ACC112 (cell line): ENCODE data around the gene RHCG.
"Not testable (repeated sequence)": the region's sequence is repeated elsewhere in the genome, so short reads cannot be mapped to it uniquely, and the experiment has no call there.

ENCODE experiments used
- H2AFZ ChIP-seq: fragments of 200-600 bp; sonication (generic); one replicate; pipeline ENCODE4 v1.6.0; 2017; ENCODE audit warnings: antibody characterized with exemption, low read length; ENCODE audit not compliant: unreplicated experiment
- H3K27ac ChIP-seq: fragments of 200-600 bp; sonication (generic); 2 replicates; pipeline ENCODE4 v1.5.1; 2014; ENCODE audit warnings: low read depth, mild to moderate bottlenecking, antibody characterized with exemption, low read length, moderate library complexity
- H3K27me3 ChIP-seq: fragments of 200-600 bp; sonication (generic); 2 replicates; pipeline ENCODE4 v1.6.1; 2014; ENCODE audit warnings: mild to moderate bottlenecking, antibody characterized with exemption, low read length, moderate library complexity, mixed read lengths; ENCODE audit not compliant: insufficient read depth
- H3K36me3 ChIP-seq: fragments of 200-600 bp; sonication (generic); 2 replicates; pipeline ENCODE4 v1.6.1; 2016; ENCODE audit warnings: mild to moderate bottlenecking, antibody characterized with exemption, low read length, moderate library complexity, mixed read lengths; ENCODE audit not compliant: insufficient read depth
- H3K4me1 ChIP-seq: fragments of 200-600 bp; sonication (generic); one replicate; pipeline ENCODE4 v1.6.1; 2016; ENCODE audit warnings: low read length, mixed read lengths; ENCODE audit not compliant: insufficient read depth, unreplicated experiment, control insufficient read depth
- H3K4me3 ChIP-seq: fragments of 200-600 bp; sonication (generic); 2 replicates; pipeline ENCODE4 v1.5.1; 2014; ENCODE audit warnings: mild to moderate bottlenecking, low read depth, low read length
- H3K79me2 ChIP-seq: fragments of 200-600 bp; sonication (generic); one replicate; pipeline ENCODE4 v1.6.0; 2016; ENCODE audit warnings: low read length; ENCODE audit not compliant: control insufficient read depth, unreplicated experiment, insufficient read depth

Gene RHCG

DNA sequence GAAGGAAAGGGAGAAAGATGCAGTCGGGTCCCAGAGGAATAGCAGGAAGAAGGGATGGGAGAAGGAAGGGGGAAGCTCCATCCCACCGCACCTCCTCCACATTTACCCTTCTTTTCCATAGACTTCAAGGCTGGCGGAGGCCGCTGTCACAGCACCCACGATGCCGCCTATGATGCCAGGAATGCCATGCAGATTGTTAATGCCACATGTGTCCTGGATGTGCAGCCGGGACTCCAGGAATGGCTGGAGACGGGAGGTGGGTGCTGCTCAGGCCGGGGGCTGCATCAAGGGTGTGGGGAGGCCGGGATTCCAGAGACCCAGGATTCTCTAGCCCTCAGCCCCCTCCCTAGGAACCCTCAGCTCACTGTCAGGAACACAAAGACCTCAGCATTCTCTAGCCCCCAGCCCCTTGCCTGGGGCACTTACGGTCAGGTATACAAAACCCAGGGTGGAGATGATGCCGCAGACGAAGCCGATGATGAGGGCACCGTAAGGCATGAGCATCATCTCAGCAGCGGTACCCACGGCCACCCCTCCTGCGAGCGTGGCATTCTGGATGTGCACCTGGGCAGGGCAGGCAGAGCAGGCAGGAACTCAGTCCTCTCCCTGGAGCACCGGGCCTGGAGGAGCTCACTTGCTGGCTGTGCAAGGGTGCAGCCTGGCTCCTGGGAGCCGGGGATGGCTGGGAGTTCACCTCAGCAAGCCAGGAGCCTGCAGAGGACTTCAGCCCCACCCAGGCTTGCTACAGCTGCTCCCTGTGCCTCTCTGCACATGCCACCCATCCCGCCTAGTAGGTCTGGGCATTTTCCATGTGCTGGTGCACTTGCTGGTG is 18.8 kb downstream of the RHCG start:
- Histone ChIP-seq H3K36me3 (no peaks in the 10 kb centered on the region), H3K79me2 (no peaks in the 10 kb centered on the region), H2AFZ (no peak overlapping the region), H3K27me3 (peaks cover 31% of the 10 kb centered on the region), H3K27ac (no peak overlapping the region), H3K4me3 (no peak overlapping the region), H3K4me1 (no peaks in the 10 kb centered on the region)

DNA sequence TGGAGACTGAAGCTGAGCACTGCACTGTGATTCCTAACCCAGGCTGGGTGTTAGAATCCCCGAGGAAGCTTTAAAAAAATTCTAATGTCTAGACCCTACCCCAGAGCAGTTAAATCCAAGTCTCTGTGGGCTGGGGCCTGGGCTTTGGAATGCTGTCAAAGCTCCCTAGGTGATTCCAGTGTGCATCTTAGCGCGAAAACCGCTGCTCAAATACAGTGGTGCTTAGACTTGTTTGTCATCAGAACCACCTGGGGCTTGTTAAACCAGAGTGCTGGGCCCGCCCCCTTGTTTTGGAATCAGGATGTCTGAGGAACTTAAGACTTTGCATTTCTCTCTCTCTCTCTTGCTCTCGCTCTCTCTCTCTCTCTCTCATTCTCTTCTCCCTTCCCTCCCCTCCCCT is 20.7 kb downstream of the RHCG start:
- no peaks in the 10 kb centered on the region for H3K36me3 ChIP-seq
- H3K27me3 ChIP-seq, result peaks cover 45% of the 10 kb centered on the region
- H3K27ac ChIP-seq, result no peak overlapping the region
- no peaks in the 10 kb centered on the region for H3K4me1 ChIP-seq
- H2AFZ ChIP-seq, result no peak overlapping the region
- H3K4me3 ChIP-seq, result no peak overlapping the region
- H3K79me2 ChIP-seq, result no peaks in the 10 kb centered on the region

DNA sequence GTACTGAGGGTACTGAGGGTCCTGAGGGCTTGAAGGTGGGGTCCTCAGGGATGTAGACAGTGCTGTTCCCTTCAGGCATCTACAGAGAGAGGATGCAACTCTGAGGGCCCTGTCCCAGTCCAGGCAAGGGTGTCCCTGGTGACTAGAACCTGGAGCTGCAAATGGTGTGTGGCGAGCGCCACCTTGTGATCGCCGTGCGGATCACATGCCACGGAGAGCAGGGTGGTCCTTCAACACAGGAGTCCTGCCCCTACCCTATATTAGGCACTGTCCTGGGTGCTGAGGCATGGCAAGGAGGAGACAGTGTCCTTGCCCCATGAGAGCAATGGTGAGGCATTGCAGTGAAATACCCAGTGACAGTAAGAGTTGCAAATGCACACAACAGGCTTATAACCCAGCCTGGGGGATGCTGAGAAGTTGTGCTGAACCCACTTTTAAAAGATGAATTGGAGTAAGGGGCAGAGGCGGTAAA is 23.6 kb downstream of the RHCG start:
- H2AFZ ChIP-seq, result no peak overlapping the region
- no peak overlapping the region for H3K4me3 ChIP-seq
- no peaks in the 10 kb centered on the region for H3K36me3 ChIP-seq

DNA sequence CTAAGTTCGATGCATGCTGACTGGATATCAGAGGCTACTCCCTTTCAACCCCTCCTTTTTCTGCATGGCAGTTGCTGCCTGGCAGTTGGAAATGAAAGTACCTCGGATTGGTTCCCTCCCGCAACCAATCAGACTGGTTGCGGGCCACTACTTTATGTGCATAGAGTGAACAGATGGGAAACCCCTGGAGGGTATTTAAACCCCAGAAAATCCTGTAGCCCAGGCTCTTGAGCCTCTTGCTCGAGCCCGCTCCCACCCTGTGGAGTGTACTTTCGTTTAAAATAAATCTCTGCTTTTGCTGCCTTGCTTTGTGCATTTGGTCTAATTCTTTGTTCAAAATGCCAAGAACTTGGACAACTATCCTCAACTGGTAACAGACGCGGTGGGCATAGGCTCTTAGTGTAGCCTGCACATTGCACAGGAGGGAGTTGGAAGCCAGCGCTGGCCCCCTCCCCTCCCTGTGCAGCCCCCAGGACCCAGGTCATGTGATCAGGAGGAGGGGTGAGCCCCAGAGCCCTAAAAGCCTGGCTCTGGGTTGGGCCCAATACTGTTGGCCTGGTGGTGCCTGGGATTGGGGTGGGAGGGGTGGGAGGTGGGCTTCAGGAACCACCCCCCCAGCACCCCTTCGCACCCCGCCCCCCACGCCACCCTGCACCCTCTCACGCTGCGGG is 26.8 kb downstream of the RHCG start:
- Histone ChIP-seq H3K27ac (no peak overlapping the region), H3K79me2 (no peaks in the 10 kb centered on the region), H3K27me3 (peaks cover 20% of the 10 kb centered on the region), H2AFZ (no peak overlapping the region), H3K4me1 (no peaks in the 10 kb centered on the region), H3K36me3 (no peaks in the 10 kb centered on the region), H3K4me3 (no peak overlapping the region)

More for the DNA sequence above, 23.6 kb downstream of the RHCG start:
- no peaks in the 10 kb centered on the region for H3K4me1 ChIP-seq
- no peaks in the 10 kb centered on the region for H3K79me2 ChIP-seq
- H3K27me3 ChIP-seq, result peaks cover 49% of the 10 kb centered on the region
- H3K27ac ChIP-seq, result no peak overlapping the region

DNA sequence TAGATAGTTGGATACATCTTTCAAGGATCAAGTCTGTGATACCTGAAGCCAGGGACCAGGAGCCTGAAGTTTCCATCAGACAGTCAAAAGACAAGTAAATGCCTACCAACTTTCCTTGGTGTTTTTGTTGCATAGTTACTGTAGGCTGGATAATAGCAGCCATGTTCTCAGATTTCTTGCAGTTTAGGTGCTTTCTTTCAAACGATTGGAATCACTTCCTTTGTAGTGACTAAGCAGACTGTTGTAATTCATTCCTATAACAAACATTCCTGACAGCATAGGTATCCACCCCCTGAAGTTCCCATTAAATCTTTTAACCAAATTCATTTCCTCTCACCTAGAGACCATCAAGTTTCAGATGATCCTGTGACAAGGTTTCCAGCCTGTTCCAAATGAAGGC is 27.6 kb downstream of the RHCG start:
- H3K36me3 ChIP-seq, H3K27ac ChIP-seq, H2AFZ ChIP-seq, H3K4me3 ChIP-seq, H3K79me2 ChIP-seq, H3K4me1 ChIP-seq: not testable (repeated sequence)
- H3K27me3 ChIP-seq, result peaks cover 20% of the 10 kb centered on the region

DNA sequence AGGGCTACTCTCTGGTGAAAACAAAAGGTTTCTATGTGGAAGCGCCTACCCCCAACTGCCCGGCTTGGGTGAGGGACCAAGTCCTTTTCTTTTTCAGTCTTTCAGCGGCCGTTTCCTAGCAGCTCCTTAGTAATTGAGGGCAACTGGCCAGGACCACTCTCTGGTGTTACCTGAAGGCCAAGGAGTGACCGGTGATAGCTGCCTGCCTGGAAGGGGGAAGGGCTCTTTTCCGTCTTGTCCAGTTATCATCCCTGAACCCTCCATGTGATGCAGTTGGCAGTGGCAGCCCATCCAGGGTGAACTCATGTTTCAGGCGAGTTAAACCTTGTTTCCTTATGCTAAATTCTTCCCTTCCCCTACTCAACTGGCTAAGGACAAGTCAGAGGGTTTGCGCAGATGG is 33.3 kb downstream of the RHCG start:
- no peaks in the 10 kb centered on the region for H3K36me3 ChIP-seq
- H3K27me3 ChIP-seq, result 0 out of 2 replicates have a peak, but pooled peaks cover 6% of the 10 kb centered on the region
- no peak overlapping the region for H3K4me3 ChIP-seq
- no peak overlapping the region for H2AFZ ChIP-seq
- no peak overlapping the region for H3K27ac ChIP-seq
- H3K4me1 ChIP-seq, result no peaks in the 10 kb centered on the region
- H3K79me2 ChIP-seq, result no peaks in the 10 kb centered on the region

DNA sequence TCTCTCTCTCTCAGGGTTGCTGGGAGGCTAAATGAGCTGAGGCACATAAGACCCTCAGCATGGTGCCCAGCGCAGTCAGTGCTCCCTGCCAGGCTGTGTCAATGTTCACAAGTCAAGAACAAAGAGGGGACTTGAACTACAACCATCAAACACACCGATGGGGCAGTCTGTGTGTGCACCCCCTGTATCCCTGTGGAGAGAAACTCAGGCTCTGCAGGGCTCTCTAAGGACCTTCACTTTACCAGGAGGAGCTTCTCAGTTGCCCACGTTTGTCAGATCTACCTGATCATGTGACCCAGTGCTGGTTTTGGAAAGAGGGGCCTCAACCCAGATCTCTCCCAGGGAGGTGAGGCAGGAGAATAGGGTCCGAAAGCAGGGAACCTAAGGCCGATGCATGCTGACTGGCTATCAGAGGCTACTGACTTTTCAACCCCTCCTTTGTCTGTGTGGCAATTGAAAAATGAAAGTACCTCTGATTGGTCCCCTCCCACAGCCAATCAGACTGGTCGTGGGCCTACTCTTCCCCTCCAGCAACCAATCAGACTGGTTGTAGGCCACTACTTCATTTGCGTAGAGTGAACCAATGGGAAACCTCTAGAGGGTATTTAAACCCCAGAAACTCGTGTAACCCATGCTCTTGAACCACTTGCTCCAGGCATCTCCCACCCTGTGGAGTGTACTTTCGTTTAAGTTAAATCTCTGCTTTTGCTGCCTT is 34.0 kb downstream of the RHCG start:
- Histone ChIP-seq H3K4me3 (no peak overlapping the region), H3K27me3 (0 out of 2 replicates have a peak, but pooled peaks cover 10% of the 10 kb centered on the region)

DNA sequence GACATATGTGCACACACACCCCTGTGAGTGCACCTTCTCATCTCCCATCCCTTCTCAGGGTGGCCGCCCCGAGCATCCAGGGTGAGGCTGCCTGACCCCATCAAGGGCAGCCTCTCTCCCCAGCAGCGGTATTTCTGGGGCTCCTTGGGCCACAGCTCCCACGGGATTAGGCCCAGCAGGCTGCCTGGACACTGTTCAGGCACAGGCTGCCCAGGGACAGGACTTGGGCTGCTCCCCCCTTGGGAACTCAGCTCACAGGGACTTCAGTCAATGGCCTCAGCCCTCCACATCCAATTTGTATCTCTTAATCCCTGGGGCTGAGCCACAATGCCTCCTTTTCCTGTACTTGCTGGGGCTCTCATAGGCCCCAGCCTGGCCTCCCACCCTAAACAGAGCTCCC is 35.0 kb downstream of the RHCG start:
- no peak overlapping the region for H3K27ac ChIP-seq
- H3K27me3 ChIP-seq, result 0 out of 2 replicates have a peak, but pooled peaks cover 10% of the 10 kb centered on the region
- no peak overlapping the region for H2AFZ ChIP-seq
- no peaks in the 10 kb centered on the region for H3K79me2 ChIP-seq
- H3K4me1 ChIP-seq, result no peaks in the 10 kb centered on the region
- H3K36me3 ChIP-seq, result no peaks in the 10 kb centered on the region
- no peak overlapping the region for H3K4me3 ChIP-seq

More for the DNA sequence above, 34.0 kb downstream of the RHCG start:
- Histone ChIP-seq H3K27ac (no peak overlapping the region), H2AFZ (no peak overlapping the region), H3K36me3 (no peaks in the 10 kb centered on the region), H3K79me2 (no peaks in the 10 kb centered on the region), H3K4me1 (no peaks in the 10 kb centered on the region)

DNA sequence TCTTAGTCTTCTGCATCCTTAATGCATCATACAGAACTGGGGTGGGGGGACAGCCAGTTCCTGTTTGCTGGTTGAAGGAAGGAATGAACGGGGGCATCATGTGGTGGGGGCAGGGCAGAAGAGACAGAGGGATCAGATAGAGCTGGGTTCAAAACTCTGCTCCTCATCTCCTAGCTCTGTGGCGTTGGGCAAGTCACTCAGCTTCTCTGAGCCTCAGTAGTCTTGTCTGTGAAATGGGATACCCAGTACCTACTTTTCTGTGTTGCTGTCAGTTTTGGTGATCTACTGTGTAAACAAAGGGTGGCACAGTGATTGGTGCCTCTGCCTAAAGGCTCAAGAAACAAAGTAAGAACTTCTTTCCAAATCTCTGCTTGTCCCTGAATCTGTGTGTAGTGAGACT is 36.3 kb downstream of the RHCG start:
- no peaks in the 10 kb centered on the region for H3K79me2 ChIP-seq
- no peaks in the 10 kb centered on the region for H3K4me1 ChIP-seq
- H3K27ac ChIP-seq, result no peak overlapping the region
- H2AFZ ChIP-seq, result no peak overlapping the region
- 0 out of 2 replicates have a peak, but pooled peaks cover 10% of the 10 kb centered on the region for H3K27me3 ChIP-seq
- H3K36me3 ChIP-seq, result no peaks in the 10 kb centered on the region
- H3K4me3 ChIP-seq, result no peak overlapping the region

DNA sequence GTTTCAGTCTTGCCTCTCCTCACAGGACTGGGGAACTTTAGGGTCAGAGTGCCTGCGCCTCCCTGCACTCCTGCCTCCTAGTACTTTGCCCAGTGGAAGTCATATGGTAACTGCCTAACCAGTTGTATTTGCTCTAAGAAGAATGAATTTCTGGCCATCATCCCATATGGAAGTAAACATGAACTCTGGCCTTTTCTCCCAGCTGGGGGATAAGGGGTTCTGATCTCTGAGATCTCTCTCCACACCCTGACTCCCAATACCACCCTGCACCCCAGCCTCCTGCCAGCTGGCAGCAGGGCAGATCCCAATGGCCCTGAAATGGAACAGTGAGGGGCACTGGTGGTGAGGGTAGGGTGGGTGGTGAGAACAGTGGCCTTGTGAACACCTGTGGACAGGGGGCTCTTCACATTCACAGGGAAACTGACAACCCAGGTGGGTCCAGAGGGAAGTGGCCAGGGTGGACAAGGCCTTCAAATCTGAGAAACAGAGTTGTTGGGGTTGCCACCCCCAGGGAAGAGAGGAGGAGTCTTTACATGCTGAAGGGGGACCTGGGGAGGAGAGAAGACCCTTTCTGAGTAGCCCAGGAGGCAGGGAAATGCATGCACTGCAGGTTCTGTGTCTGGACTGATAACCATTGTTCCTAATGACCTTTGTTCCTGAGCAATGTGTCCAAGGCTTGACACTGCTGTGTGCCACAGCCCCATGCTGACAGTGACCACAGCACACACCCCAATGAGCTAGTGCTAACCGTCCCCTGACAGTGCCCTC is 36.9 kb downstream of the RHCG start:
- Histone ChIP-seq H3K4me1 (no peaks in the 10 kb centered on the region), H2AFZ (no peak overlapping the region), H3K27me3 (0 out of 2 replicates have a peak, but pooled peaks cover 10% of the 10 kb centered on the region), H3K4me3 (no peak overlapping the region), H3K36me3 (no peaks in the 10 kb centered on the region), H3K27ac (no peak overlapping the region), H3K79me2 (no peaks in the 10 kb centered on the region)
